Kidney tubule cell (primary cell): Measurements from ENCODE around the gene PAQR4.
A peak's percentile ranks its signal among the peaks of the same experiment; 100 is the strongest.

Experiments used
- DNase-seq: peaks from one replicate; pipeline ENCODE4 v3.0.0-alpha.2; 2018; ENCODE audit warnings: low spot score

PAQR4 gene

GRCh38 chr16:3021449-3022207 lies 52.5 kb downstream of the PAQR4 start:
- peak; percentile 98 for DNase-seq

- peak; percentile 96 for DNase-seq
These were observed 53.1 kb downstream of the PAQR4 start for GRCh38 chr16:3022208-3022683.

GRCh38 chr16:3022684-3023414 lies 53.7 kb downstream of the PAQR4 start:
- no peak for DNase-seq
